Tibial nerve (tissue), 4 donors: ENCODE data around the gene CDC42EP5. TPM values are rescaled to one million over a fixed set of nuclear protein-coding genes. Genes with fewer than 3 reads are reported as not detected.

Experiments
- DNase-seq, 2 donors: peaks; one replicate each; pipeline ENCODE4 v3.0.0-alpha.2; 2019; ENCODE audit warnings: low spot score in 2 of 2
- H3K27ac ChIP-seq, 4 donors: fragments of 200-600 bp; sonication (generic) in 3 of 4; one replicate each; pipeline ENCODE4 v1.5.1; 2017 to 2019; ENCODE audit warnings: mild to moderate bottlenecking in 1 of 4
- H3K27me3 ChIP-seq, 2 donors: fragments of 200-600 bp; sonication (generic) in 1 of 2; one replicate each; pipeline versions ENCODE4 v1.5.1 to v1.6.0; 2017 to 2019
- H3K36me3 ChIP-seq, 3 donors: fragments of 200-600 bp; sonication (generic); one replicate each; pipeline ENCODE4 v1.5.1; 2018 to 2019
- H3K4me1 ChIP-seq, 4 donors: fragments of 200-600 bp; sonication (generic) in 3 of 4; one replicate each; pipeline ENCODE4 v1.5.1; 2017 to 2019
- H3K4me3 ChIP-seq, 4 donors: fragments of 200-600 bp; sonication (generic) in 3 of 4; one replicate each; pipeline ENCODE4 v1.5.1; 2017 to 2019; ENCODE audit warnings: mild to moderate bottlenecking in 1 of 4, moderate library complexity in 1 of 4
- H3K9me3 ChIP-seq, 4 donors: fragments of 200-600 bp; sonication (generic) in 3 of 4; one replicate each; pipeline ENCODE4 v1.5.1; 2017 to 2019
- EP300 ChIP-seq, 2 donors: sonication (generic); formaldehyde crosslinking; IDR thresholded peaks; one replicate each; pipeline ENCODE4 v1.6.1; 2017; ENCODE audit warnings: antibody characterized with exemption in 2 of 2, mild to moderate bottlenecking in 1 of 2
- POLR2A ChIP-seq, 2 donors: fragments of 450-650 bp; IDR thresholded peaks; one replicate each; pipeline ENCODE4 v1.6.1; 2017; ENCODE audit warnings: antibody characterized with exemption in 2 of 2, mild to moderate bottlenecking in 2 of 2, moderate library complexity in 2 of 2
- WGBS, 2 donors: methylation state at CpG; one replicate each; pipeline ENCODE4 v1.1.5; 2018; 5-methylcytosine and 5-hydroxymethylcytosine counted together
- total RNA-seq, 4 donors: library from RNA; depleted of rRNA; stranded (reverse); fragments of >200 nt; gene quantifications; one replicate each; pipeline ENCODE4 v1.1.0, GENCODE V29; 2016
- TF ChIP-seq, protein P1 (sequence below), 5 experiments: fragments of 200-600 bp in 3 of 5; fragments of 450-650 bp in 2 of 5; sonication (generic) in 3 of 5; IDR thresholded peaks; one replicate each; pipeline ENCODE4 v1.5.1; 2016 to 2019; ENCODE audit warnings: antibody characterized with exemption in 5 of 5, mild to moderate bottlenecking in 3 of 5, moderate library complexity in 2 of 5

Gene CDC42EP5
- total RNA-seq, 4 donors from 2014 or later = 38.9 to 62.2 (median 50.2) TPM

DNA sequence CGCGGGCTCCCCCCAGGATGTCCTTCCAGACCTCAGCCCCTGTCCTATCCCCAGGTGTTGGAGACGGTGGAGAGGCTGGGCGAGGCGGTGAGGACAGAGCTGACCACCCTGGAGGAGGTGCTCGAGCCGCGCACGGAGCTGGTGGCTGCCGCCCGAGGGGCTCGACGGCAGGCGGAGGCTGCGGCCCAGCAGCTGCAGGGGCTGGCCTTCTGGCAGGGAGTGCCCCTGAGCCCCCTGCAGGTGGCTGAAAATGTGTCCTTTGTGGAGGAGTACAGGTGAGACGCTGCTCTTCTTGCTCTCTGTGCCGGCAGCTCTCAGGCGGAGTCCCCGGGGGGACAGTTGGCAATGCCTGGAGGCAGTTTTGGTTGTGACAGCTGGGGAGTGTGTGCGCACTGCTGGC, 51.0 kb downstream of the CDC42EP5 start:
- WGBS, 2 donors = 69 to 74% methylated on average over 6 to 20 of the region's 20 CpGs
- no peak for DNase-seq
- Histone ChIP-seq H3K4me1 (peaks cover 0 to 53% (median 12%) of the 10 kb centered on the region in 4 donors), H3K9me3 (no peaks in the 10 kb centered on the region), H3K27ac (peak overlapping the region; percentile 73 to 92 (median 82)), H3K4me3 (no peak overlapping the region), H3K36me3 (no peaks in the 10 kb centered on the region), H3K27me3 (peaks cover 0 to 43% of the 10 kb centered on the region in 2 donors)
- no peak for TF ChIP-seq POLR2A (IDR thresholded peaks at IDR 0.05)
- TF ChIP-seq, protein P1, sequence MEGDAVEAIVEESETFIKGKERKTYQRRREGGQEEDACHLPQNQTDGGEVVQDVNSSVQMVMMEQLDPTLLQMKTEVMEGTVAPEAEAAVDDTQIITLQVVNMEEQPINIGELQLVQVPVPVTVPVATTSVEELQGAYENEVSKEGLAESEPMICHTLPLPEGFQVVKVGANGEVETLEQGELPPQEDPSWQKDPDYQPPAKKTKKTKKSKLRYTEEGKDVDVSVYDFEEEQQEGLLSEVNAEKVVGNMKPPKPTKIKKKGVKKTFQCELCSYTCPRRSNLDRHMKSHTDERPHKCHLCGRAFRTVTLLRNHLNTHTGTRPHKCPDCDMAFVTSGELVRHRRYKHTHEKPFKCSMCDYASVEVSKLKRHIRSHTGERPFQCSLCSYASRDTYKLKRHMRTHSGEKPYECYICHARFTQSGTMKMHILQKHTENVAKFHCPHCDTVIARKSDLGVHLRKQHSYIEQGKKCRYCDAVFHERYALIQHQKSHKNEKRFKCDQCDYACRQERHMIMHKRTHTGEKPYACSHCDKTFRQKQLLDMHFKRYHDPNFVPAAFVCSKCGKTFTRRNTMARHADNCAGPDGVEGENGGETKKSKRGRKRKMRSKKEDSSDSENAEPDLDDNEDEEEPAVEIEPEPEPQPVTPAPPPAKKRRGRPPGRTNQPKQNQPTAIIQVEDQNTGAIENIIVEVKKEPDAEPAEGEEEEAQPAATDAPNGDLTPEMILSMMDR (IDR thresholded peaks at IDR 0.05) = no peak
- TF ChIP-seq EP300 (IDR thresholded peaks at IDR 0.05) = no peak

DNA sequence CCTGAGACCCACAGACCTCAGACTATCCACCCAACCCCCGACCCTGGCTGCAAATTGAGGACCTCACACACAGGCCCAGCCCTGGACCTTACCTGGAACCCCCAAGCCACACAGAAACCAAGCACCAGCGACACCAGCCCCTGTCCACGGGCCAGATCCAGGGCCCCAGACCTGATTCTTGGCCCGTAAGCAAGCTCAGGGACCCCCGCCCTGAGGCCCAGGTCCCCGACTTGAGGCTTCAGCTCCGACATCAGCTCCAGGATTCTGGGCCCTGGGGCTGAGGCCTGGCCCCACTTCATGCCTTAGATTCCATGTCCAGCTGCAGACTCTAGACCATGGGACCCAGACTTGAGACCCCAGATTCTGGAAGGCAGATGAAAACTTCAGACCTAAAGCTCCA, 51.6 kb downstream of the CDC42EP5 start:
- H3K9me3 ChIP-seq = no peaks in the 10 kb centered on the region
- H3K36me3 ChIP-seq = no peaks in the 10 kb centered on the region
- TF ChIP-seq POLR2A (IDR thresholded peaks at IDR 0.05) (no peak), EP300 (IDR thresholded peaks at IDR 0.05) (no peak)
- TF ChIP-seq, protein P1 (IDR thresholded peaks at IDR 0.05) = no peak
- no peak for DNase-seq
- peaks cover 0 to 59% (median 12%) of the 10 kb centered on the region in 4 donors for H3K4me1 ChIP-seq
- H3K27me3 ChIP-seq = peaks cover 0 to 45% of the 10 kb centered on the region in 2 donors
- H3K4me3 ChIP-seq = no peak overlapping the region
- peak overlapping the region; percentile 73 to 92 (median 82) for H3K27ac ChIP-seq
- WGBS, 2 donors = 55 to 62% methylated on average over 2 to 7 of the region's 7 CpGs

DNA sequence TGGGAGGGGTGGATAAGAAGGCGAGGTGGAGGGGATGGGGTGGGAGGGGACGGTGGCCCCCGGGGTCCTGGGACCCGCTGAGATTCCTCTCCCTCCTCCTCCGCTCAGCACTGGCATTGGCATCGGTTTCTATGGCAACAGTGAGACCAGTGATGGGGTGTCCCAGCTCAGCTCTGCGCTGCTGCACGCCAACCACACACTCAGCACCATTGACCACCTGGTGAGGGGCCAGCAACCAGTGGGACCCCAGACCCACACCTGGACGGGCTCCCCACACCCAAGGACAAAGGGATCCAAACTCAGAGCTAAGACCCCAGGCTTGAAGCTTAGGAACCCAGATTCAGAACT, 52.0 kb downstream of the CDC42EP5 start:
- Histone ChIP-seq H3K9me3 (no peaks in the 10 kb centered on the region), H3K4me1 (peaks cover 0 to 59% (median 12%) of the 10 kb centered on the region in 4 donors), H3K4me3 (peak overlapping the region in 1 of 4 donors; percentile 31), H3K27ac (peak overlapping the region; percentile 73 to 92 (median 82)), H3K36me3 (no peaks in the 10 kb centered on the region), H3K27me3 (peaks cover 0 to 45% of the 10 kb centered on the region in 2 donors)
- 6 to 35% methylated on average over 6 to 9 of the region's 9 CpGs for WGBS, 2 donors
- DNase-seq = no peak
- TF ChIP-seq POLR2A (IDR thresholded peaks at IDR 0.05) (no peak), EP300 (IDR thresholded peaks at IDR 0.05) (no peak)
- TF ChIP-seq, protein P1 (IDR thresholded peaks at IDR 0.05) = no peak

DNA sequence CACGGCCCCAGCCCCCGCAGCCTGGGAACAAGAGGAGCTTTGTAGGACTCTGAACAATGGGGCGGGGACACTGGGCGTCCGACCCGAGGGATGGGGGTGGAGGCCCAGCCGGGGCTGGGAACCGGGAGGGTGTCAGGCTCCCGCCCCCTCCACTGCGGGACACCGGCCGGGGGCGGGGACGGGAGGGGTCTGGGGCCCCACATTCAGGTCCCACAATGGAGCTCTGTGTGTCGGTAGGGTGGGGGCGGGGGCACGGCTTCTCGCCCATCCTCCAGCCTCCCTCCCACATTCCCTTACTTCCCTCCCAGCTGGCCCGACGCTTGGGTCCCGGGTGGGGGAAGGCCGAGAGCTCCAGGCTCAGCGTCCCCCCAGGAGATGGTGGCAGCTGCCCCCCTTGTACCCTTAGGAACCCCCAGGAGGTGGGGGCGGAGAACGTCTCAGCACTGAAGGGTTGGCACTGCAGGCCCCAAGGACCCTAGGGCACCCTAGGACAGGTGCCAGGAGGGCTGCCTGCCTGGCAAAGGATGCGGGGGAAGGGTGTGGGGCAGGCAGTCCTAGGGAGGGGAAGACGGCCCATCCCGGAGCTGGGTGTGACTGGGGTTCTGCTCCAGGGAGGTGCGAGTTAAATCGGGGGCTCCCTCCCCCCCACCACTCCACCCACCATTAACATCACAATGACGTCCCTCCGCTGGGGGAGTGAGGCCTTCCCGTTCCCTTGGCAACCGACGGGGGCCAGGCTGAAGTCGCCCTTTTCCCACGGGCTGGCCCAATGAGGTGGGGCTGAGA, 52.5 kb downstream of the CDC42EP5 start:
- Histone ChIP-seq H3K27me3 (peaks cover 0 to 46% of the 10 kb centered on the region in 2 donors), H3K9me3 (no peaks in the 10 kb centered on the region), H3K36me3 (no peaks in the 10 kb centered on the region), H3K4me1 (peaks cover 0 to 61% (median 12%) of the 10 kb centered on the region in 4 donors), H3K4me3 (peak overlapping the region in 2 of 4 donors; percentile 30 to 31), H3K27ac (peak overlapping the region; percentile 73 to 92 (median 82))
- DNase-seq = peak in 1 of 2 donors; percentile 37
- TF ChIP-seq POLR2A (IDR thresholded peaks at IDR 0.05) = no peak
- peak in 1 of 2 donors; percentile 63 for TF ChIP-seq EP300 (IDR thresholded peaks at IDR 0.05)
- TF ChIP-seq, protein P1 (IDR thresholded peaks at IDR 0.05) = peak in 1 of 5 experiments; percentile 9
- WGBS, 2 donors = 6 to 16% methylated on average over 33 to 35 of the region's 37 CpGs

DNA sequence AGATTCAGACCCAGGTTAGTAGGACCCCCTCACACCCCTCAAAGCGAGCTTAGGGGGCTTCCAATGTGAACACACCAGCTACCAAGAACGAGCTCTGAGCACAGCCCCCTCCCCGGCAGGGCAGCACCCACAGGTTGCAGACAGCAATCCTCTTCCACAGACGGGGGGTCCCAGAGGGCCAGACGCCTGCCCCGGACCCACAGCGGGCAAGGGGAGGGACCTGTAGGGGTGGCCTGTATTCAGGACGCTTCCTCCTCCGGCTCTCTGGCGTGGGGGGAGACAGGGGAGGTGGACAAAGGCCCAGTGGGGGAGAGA, 53.1 kb downstream of the CDC42EP5 start:
- Histone ChIP-seq H3K4me1 (peaks cover 0 to 64% (median 12%) of the 10 kb centered on the region in 4 donors), H3K27ac (peak overlapping the region; percentile 73 to 92 (median 82))
- TF ChIP-seq EP300 (IDR thresholded peaks at IDR 0.05) = no peak
- TF ChIP-seq, protein P1 (IDR thresholded peaks at IDR 0.05) = no peak
- no peak for TF ChIP-seq POLR2A (IDR thresholded peaks at IDR 0.05)

More for the DNA sequence above, 53.1 kb downstream of the CDC42EP5 start:
- Histone ChIP-seq H3K27me3 (peaks cover 0 to 49% of the 10 kb centered on the region in 2 donors), H3K36me3 (no peaks in the 10 kb centered on the region), H3K9me3 (no peaks in the 10 kb centered on the region), H3K4me3 (peak overlapping the region in 1 of 4 donors; percentile 30)
- 7 to 17% methylated on average over 7 to 10 of the region's 10 CpGs for WGBS, 2 donors
- no peak for DNase-seq
